Left renal pelvis (tissue), 4 donors: ENCODE measurements around the gene TRIM62. TPM values are rescaled to one million over a fixed set of nuclear protein-coding genes. Genes with fewer than 3 reads are reported as not detected.

Source experiments
- DNase-seq, 4 donors: peaks; one replicate each; pipeline ENCODE4 v3.0.0-alpha.2; 2013; ENCODE audit warnings: low read depth in 4 of 4, low spot score in 3 of 4
- polyA plus RNA-seq, 4 donors: library from polyadenylated mRNA; unstranded; fragments of 120-200 nt; gene quantifications; one replicate each; pipeline ENCODE4 v1.2.1, GENCODE V29; 2013; ENCODE audit not compliant: insufficient read length in 4 of 4

Gene TRIM62
- polyA plus RNA-seq = 10 to 100 TPM in 1 of 4 donors, 1 to 10 TPM in 3; 5.8 to 10.6 (median 8.0) TPM

DNA sequence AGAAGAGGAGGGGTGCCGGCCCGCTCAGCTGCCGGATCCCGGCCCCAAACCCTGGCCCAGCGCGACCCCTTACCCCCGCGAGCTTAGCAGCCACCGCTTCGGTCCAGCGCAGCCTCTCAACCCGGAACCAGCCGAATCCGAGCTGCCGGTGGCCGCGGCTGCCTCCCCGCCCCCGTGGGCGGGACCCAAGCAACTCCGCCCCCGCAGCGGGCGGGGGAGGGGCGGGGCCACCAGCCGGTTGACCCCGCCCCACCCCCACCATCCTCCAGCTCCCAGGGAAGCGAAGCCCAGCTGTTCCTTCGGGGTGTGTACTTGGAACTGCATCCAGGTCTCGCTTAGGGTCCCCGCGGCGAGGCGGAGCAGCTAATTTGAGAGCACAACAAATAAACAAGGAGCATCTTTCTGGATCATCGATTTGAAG, at the start of gene TRIM62:
TRIM62 (minus strand) TSS at position 123 of the 421 bp plus-strand sequence. CDS start 611 bp downstream, outside the sequence.
- DNase-seq = peak; percentile 86 to 91 (median 90)

DNA sequence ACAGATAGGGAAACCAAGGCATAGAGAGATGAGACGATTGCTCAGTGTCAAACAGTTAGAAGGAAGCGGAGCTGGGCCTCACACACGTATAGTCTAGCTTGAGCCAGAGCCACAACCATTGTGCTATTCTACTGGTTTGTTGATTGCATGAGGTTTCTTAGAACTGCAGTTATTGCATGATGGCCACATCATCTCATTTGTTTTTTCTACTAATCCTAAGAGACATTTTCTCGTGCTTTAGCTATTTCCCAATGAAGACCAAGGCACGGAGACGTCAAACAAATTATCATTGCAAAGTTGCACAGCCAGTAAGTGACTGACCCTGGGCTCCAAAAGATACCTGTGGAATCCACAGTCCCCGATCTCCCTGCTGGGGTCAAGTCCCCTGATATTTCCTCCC, 49.3 kb upstream of the TRIM62 start:
- no peak for DNase-seq

DNA sequence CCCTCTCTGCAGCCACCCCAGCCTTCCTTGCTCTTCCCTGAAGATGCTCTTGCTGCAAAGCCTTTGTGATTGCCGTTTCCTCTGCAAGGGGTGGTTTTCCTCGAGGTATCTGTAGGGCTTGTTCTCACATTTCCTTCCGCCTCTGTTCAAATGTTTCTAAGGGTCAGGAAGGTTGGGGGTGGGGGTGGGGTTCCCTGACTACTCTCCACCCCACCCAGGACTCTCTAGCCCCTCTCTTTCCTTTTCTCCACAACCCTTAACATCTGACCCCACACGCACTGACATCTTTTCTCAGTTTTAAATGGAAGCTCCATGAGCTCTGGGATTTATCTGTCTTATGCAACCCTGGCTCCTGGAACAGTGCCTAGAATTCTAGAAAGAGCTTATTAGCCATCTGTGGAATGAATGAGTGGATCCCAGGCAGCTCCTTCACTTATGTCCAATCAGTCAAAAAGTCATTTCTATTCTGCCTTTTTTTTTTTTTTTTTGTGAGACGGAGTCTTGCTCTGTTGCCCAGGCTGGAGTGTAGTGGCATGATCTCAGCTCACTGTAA, 47.2 kb upstream of the TRIM62 start:
- no peak for DNase-seq

DNA sequence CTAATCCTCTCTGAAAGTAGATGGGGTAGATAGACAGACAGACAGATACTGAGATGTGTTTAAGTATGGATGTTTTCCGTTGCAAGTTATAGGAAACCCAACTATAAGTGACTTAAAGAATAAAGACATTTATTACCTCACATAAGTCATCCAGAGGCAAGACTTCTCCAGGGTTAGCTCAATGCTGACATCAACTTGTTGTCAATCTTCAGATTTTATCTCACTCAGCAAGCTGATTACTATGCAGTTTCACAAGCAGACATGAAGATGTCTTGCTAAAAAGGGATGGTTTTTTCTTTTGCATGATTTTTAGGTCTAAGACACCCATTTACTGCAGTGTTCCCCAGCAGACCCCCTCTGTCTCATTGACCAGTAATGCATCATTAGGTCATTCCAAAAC, 43.7 kb upstream of the TRIM62 start:
- DNase-seq = no peak

DNA sequence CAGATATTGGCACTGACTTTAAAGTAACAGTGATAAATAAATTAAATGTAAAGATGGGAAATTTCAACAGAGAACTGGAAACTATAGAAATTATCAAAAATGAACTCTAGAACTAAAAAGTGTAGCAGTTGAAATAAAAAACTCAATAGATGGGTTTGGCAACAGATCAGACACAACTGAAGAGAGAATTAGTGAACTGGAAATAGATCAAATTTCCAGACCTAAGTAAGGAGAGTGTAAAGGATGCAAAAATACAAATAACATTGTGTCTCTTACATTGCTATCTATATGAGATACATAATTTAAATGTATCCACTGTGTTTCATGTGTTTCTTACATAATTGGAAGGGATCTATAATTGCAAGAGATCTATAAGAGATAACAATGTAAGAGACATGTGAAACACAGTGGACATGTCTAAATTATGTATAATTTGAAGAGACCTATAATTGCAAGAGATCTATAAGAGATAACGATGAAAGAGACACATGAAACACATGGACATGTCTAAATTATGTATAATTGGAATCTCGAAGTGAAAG, 42.4 kb upstream of the TRIM62 start:
- DNase-seq = no peak

DNA sequence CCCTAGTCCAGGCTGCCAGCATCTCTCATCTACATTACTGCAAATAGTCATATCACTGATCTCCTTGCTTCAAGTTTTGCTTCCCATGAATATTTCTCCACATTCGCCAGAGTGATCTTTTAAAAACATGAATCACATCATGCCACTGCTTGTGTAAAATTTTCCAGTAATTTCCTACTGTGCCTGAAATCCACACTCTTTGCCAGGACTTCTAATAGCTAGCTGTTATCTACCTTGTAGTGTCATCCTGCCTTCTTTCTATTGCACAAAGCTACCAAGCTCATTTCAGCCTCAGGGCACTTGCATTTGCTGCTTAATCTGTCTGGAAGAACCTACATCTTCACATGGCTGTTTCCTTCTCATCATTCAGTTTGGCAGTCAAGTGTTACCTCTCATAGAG, 40.5 kb upstream of the TRIM62 start:
- no peak for DNase-seq

DNA sequence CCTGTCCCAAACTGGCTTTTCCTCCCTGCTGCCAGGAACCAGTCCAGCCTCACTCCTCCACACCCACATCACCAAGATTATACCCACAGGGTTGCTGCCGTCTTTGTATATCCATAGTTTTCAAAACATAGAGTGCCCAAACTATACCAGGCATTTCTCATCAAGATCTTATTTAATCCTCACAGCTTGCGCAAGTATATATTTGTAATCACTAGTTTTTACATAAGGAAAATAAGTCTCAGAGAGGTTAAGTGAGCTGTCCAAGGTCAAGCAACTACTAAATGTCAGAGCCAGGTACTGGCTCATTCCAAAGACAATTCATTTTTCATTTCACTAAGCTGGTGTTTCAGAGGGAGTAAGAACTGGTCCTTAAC, 39.5 kb upstream of the TRIM62 start:
- DNase-seq = no peak

DNA sequence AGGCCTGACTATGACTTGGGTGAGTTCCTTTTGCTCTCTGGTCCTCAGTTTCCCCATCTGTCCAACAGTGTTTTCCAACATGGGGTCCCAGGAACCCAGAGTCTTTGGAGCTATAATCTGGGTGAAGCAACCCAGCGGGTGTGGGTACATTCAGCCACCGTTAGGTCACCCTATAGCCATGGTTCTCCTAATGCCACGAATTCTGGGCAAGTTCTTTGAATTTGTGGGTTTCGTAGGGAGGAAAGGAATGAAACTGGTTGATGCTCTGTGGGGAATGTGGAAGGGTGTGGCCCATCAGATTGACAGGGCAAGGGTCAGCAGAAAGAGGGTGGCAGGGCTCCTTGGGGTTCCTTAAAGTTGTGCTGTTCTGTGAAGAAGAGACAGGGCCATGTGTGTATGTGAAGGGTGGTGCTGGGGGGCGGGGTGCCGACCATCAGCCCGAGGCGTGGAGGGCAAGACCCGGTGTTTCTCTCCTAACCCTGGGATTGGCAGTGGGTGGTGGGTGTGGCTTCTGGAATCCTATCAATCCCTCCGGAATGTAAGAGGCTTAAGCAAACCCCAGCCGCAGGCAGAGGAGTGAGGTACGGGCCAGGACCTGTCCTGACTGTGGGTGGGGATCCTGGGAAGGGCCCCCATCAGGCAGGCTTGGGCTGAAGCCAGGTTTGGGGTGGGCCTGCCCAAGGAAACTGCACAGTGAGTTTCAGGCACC, 39.0 kb upstream of the TRIM62 start:
- no peak for DNase-seq

DNA sequence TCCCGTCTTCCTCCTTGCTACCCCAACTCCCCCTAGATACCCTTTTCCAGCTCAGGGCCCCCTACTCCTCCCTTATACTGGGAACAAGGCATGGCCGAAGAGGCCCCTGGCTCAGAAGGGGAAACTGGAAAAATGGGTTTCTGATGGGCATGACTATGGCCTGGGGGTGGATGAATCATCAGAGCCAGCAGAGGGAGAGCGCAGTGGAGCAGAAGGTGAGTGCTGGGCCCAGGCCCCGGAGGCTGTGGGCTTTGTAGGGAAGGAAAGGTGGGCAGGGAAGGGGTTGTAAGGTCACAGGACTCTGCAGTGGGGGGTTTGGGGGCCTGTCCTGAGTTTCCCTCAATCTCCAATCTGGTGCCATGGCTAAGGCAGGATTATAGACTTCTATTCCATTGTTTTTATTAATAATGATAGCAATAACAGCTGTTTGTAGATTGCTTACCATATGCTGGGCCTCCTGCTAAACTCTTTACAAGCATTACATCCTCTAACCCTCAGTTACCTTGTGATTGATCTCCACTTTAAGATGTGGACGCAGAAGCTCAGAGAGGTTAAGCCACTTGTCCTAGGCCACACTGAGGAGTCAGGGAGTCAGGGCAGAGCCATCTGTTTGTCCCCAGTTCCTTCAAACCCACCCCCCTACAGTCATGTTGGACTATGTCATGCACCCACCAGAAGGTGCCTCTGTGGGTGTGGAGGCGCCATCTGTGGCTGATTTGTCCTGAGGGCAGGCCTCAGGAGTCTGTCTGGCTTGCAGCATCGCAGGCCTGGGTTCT, 38.2 kb upstream of the TRIM62 start:
- DNase-seq = no peak

DNA sequence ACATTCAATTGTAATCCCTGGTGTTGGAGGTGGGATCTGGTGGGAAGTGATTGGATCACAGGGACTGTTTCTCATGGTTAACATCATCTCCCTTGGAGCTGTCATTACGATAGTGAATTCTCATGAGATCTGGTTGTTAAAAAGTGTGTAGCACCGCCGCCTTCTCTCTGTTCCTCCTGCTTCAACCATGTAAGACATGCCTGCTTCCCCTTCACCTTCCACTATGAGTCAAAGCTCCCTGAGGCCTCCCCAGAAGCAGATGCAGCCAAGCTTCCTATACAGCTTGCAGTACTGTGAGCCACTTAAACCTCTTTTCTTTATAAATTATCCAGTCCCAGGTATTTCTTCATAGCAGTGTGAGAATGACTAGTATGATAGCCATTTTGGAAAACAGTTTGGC, 30.1 kb upstream of the TRIM62 start:
- no peak for DNase-seq

DNA sequence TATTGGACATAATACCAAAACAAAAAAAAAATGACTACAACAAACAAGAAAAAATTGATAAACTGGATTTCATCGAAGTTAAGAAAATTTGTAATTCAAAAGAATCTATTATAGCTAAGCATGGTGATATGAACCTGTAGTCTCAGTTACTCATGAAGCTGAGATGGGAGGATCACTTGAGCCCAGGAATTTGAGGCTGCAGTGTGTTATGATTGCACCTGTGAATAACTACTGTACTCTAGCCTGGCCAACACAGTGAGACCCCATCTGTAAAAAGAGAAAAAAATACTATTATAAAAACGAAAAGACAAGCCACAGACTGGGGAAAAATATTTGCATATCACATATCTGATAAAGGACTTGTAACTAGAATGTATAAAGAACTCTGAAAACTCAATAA, 24.5 kb upstream of the TRIM62 start:
- DNase-seq = no peak

DNA sequence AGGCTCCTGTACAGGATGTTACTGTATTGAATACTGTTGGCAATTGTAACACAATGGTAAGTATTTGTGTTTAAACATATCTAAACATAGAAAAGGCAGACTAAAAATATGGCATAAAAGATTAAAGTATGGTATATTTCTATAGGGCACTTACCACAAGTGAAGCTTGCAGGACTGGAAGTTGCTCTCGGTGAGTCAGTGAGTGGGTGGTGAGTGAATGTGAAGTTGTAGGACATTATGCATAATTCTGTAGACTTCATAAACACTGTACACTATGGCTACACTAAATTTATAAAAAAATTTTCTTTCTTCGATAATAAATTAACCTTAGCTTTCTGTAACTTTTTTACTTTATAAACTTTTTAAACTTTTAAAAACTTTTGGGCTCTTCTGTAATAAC, 13.7 kb upstream of the TRIM62 start:
- no peak for DNase-seq

DNA sequence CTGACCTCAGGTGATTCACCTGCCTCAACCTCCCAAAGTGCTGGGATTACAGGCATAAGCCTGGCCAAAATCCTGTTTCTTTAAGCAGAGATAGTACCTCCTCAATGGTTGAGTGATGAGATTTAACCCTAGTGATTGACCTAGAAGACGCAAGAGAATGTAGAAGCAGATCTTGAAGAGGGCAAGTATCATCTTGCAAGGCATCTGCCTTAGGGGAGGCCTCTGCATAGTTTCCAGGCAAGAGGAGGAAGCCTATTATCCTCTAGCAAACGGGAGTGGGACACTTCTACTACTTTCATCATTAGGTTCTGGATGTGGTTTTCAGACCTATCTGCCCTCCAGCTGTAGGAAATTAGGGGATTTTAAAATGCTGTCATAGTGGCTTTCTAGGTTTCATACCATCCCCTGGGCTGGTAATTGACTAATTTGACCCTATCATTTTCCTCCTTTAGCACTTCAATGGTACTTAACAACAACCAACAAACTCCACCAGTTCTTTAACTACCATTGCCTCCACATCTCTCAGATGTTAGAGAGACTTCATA, 10.0 kb upstream of the TRIM62 start:
- DNase-seq = no peak

DNA sequence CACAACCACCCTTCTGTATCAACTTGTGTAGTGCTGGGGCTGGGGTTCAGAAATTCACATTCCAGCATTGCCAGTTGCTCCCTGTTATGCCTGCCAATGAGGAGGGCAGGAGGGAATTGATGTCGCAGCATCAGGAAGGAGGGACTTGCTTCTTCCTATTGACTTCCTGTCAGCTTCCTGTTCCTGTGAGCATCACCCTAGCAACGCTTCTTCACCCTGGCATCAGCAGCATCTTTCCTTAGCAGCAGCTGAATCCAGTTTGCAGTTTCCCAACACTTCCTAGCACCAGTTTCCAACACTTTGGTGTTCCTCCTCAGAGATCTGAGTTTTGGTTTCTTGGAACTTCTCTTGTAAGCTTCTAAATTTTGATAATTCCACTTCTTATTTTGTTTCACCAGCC, 8.9 kb upstream of the TRIM62 start:
- DNase-seq = no peak

DNA sequence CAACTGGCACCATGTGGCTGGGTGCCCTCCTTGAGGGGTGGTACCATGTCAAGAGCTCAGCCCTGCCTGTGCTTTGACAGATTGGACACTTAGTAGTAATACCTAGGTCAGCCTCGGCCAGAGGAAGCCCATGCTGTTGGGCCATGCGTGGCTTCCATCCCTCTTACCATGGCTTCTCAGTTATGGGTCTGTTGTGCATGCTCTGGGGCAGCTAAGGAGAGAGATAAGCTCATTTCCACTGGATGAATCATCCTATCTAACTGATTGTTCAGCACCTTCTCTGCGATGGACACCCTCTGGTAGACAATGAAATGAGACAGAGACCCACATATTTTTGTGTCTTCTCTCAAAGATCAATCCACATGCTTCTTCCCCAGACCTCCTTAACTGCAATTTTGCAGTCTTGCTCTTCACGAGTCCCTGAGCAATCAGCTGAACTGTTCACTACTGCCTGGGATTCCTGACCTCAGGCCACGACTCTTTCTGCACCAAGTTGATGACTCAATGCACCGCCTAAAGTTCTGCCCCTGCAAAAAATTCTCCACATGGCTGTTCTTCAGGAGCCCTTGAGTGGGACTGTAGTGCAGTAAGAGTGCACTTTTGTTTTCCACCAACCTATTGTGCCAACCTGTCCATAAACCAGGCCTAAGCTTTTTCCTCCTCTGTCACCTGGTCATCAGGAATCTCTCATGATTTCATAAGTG, 6.9 kb upstream of the TRIM62 start:
- no peak for DNase-seq

DNA sequence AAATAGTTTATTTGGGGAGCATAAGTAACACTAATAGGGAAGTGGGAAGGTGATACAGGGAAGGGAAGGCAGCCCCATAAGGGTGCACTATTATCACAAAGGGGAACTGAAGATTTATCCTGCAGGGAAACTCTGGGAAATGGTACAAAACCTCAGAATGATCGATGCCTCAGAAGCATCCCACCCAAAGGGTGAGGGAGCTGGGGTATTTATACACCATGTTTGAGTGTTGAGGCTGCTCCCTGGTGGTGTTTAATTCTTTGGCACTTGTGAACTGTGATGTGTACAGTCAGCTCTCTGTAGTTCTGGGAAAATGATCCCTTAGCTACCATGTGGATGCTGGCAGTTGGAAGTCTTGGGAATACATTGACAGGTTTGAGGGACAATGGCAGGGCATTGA, 5.1 kb upstream of the TRIM62 start:
- DNase-seq = no peak

DNA sequence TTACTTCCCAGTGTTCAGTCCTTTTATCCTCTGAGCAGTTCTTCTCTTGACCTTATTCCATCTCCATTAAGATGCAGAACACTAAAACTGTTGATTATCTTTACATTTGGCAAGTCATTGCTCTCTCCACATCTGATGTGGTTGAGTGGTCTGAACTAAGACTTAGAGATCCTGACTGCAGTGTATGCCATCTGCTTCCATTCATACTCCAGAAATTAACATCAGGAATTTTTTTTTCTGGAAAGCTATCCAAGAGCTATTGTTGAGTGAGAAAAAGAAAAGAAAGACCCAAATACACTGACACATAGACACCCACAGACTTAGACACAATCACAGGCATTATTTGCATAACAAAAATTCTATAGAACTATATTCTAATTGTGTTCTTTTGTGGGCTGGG, 3.7 kb upstream of the TRIM62 start:
- no peak for DNase-seq

DNA sequence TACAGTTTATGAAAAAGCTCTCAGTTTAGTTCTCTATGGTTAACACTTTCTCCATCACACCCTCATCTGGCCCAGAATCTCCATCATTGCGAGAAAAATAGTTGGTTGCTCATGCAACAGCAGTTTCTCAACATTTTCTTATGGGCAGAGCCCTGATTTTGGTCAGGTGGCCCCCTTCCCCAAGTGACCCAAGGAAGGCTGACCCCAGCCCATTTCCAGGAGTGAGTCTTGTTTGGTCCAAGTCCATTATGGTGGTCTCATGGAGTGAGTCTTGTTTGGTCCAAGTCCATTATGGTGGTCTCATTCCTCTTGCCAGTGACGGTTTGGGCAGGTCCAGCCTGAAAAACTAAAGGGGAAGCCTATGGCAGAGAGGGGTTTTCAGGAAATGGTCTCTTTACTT, 1.5 kb upstream of the TRIM62 start:
- no peak for DNase-seq

DNA sequence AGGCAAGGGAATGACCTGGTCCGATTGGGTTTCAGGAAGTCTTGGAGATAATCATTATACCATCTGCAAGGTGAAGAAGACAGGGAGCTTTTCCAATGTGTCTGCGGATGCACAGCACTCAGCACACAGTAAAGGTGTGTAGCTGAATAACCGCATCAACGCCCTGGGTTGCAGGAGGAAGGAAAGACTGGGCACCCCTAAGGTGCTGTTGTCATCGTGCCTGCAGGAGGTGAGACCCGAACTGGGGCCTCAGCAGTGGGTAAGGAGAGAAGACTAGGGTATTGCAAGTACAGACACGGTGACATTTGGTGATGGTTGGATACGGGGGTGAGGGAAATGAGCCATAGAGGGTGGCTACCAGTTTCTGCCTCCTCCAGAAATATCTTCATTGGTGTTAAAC, 1.1 kb upstream of the TRIM62 start:
- DNase-seq = no peak

DNA sequence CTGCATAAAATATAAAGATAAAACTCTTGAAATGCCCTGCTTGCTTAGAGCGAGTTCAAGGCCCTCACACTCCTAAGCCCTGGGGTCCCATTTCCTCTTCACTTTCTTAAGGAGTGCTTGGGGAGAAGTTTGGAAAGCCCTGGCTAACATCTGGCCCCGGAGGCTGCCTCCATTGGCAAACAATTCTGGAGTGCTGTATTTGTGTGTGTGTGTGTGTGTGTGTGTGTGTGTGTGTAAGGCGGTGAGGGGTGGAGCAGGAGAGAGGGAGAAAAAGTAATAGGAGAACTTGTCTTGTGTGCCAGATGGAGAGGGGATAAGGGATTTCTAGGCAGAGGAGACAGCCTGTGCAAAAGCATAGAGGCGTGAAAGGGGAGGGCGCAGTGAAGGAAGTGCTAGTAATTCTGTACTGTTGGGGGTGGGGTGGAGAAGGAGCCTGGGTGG, 578 bp upstream of the TRIM62 start:
- peak in 2 of 4 donors; percentile 47 to 71 for DNase-seq
